WTC11 (cell line): ENCODE measurements around the gene OMA1. TPM values are rescaled to one million over a fixed set of nuclear protein-coding genes. Genes with fewer than 3 reads are reported as not detected.

Experiments used
- ELF4 ChIP-seq: sonication (generic); formaldehyde crosslinking; IDR thresholded peaks from 2 replicates; pipeline ENCODE4 v1.8.1; 2022; ENCODE audit warnings: low read depth, mild to moderate bottlenecking, moderate library complexity, missing genetic modification reagents
- FOXK1 ChIP-seq: sonication (generic); formaldehyde crosslinking; IDR thresholded peaks from 2 replicates; pipeline ENCODE4 v1.8.0; 2022; ENCODE audit warnings: mild to moderate bottlenecking, moderate library complexity, missing genetic modification reagents
- GRHL2 ChIP-seq: fragments of 250-450 bp; sonication (Bioruptor Pico); IDR thresholded peaks from 2 replicates; pipeline ENCODE4 v1.8.0; 2022; ENCODE audit warnings: mild to moderate bottlenecking, moderate library complexity; ENCODE audit not compliant: insufficient replicate concordance, severe bottlenecking
- HMGA2 ChIP-seq: fragments of 250-450 bp; sonication (Bioruptor Pico); IDR thresholded peaks from 2 replicates; pipeline ENCODE4 v1.4.0; 2021; ENCODE audit warnings: mild to moderate bottlenecking, moderate library complexity
- IRF2 ChIP-seq: sonication (generic); formaldehyde crosslinking; IDR thresholded peaks from 2 replicates; pipeline ENCODE4 v1.8.0; 2022; ENCODE audit warnings: low read depth, missing genetic modification reagents, borderline replicate concordance
- KAT7 ChIP-seq: sonication (generic); formaldehyde crosslinking; IDR thresholded peaks from 2 replicates; pipeline ENCODE4 v1.8.1; 2023; ENCODE audit warnings: missing genetic modification reagents, mild to moderate bottlenecking, borderline replicate concordance
- MXD4 ChIP-seq: fragments of 250-450 bp; sonication (Bioruptor Pico); IDR thresholded peaks from 2 replicates; pipeline ENCODE4 v1.8.0; 2021; ENCODE audit warnings: mild to moderate bottlenecking, moderate library complexity, borderline replicate concordance
- NR3C1 ChIP-seq: sonication (generic); formaldehyde crosslinking; conservative IDR thresholded peaks from 2 replicates; pipeline ENCODE4 v1.8.1; 2023; ENCODE audit warnings: low read depth, mild to moderate bottlenecking, missing genetic modification reagents
- OVOL2 ChIP-seq: fragments of 250-450 bp; sonication (Bioruptor Pico); IDR thresholded peaks from 2 replicates; pipeline ENCODE4 v1.9.0; 2021; ENCODE audit warnings: mild to moderate bottlenecking, borderline replicate concordance
- RELA ChIP-seq: sonication (generic); formaldehyde crosslinking; IDR thresholded peaks from 2 replicates; pipeline ENCODE4 v1.8.1; 2022; ENCODE audit warnings: missing genetic modification reagents, mild to moderate bottlenecking, borderline replicate concordance
- SMAD3 ChIP-seq: sonication (generic); formaldehyde crosslinking; IDR thresholded peaks from 2 replicates; pipeline ENCODE4 v1.8.0; 2022; ENCODE audit warnings: missing genetic modification reagents, mild to moderate bottlenecking, borderline replicate concordance
- TEAD4 ChIP-seq: sonication (generic); formaldehyde crosslinking; IDR thresholded peaks from 2 replicates; pipeline ENCODE4 v1.8.0; 2022; ENCODE audit warnings: mild to moderate bottlenecking, missing genetic modification reagents
- ZNF317 ChIP-seq: sonication (generic); formaldehyde crosslinking; IDR thresholded peaks from 2 replicates; pipeline ENCODE4 v1.8.1; 2023; ENCODE audit warnings: low read depth, mild to moderate bottlenecking, moderate library complexity, missing genetic modification reagents, borderline replicate concordance
- total RNA-seq: library from RNA; stranded (reverse); gene quantifications from 3 replicates; pipeline ENCODE4 v1.2.3, GENCODE V29; 2021
- TF ChIP-seq, protein P1 (sequence below): sonication (generic); formaldehyde crosslinking; IDR thresholded peaks from 2 replicates; pipeline ENCODE4 v1.8.0; 2022; ENCODE audit warnings: missing genetic modification reagents
- TF ChIP-seq, protein P2 (sequence below): sonication (generic); formaldehyde crosslinking; IDR thresholded peaks from 2 replicates; pipeline ENCODE4 v1.8.0; 2023; ENCODE audit warnings: missing genetic modification reagents, mild to moderate bottlenecking, borderline replicate concordance
- TF ChIP-seq, protein P3 (sequence below): sonication (generic); formaldehyde crosslinking; IDR thresholded peaks from 2 replicates; pipeline ENCODE4 v1.8.1; 2023; ENCODE audit warnings: mild to moderate bottlenecking, missing genetic modification reagents, borderline replicate concordance
- TF ChIP-seq, protein P4 (sequence below): sonication (generic); formaldehyde crosslinking; IDR thresholded peaks from 2 replicates; pipeline ENCODE4 v1.8.1; 2023; ENCODE audit warnings: mild to moderate bottlenecking, missing genetic modification reagents
- TF ChIP-seq, protein P5 (sequence below): fragments of 250-450 bp; sonication (Bioruptor Pico); conservative IDR thresholded peaks from 2 replicates; pipeline ENCODE4 v1.9.0; 2021; ENCODE audit warnings: mild to moderate bottlenecking
- TF ChIP-seq, protein P6 (sequence below): sonication (generic); formaldehyde crosslinking; IDR thresholded peaks from 2 replicates; pipeline ENCODE4 v1.8.1; 2023; ENCODE audit warnings: mild to moderate bottlenecking, moderate library complexity, missing genetic modification reagents

OMA1 gene
- total RNA-seq, 1 experiment from 2014 or later, result 10.5 TPM

DNA sequence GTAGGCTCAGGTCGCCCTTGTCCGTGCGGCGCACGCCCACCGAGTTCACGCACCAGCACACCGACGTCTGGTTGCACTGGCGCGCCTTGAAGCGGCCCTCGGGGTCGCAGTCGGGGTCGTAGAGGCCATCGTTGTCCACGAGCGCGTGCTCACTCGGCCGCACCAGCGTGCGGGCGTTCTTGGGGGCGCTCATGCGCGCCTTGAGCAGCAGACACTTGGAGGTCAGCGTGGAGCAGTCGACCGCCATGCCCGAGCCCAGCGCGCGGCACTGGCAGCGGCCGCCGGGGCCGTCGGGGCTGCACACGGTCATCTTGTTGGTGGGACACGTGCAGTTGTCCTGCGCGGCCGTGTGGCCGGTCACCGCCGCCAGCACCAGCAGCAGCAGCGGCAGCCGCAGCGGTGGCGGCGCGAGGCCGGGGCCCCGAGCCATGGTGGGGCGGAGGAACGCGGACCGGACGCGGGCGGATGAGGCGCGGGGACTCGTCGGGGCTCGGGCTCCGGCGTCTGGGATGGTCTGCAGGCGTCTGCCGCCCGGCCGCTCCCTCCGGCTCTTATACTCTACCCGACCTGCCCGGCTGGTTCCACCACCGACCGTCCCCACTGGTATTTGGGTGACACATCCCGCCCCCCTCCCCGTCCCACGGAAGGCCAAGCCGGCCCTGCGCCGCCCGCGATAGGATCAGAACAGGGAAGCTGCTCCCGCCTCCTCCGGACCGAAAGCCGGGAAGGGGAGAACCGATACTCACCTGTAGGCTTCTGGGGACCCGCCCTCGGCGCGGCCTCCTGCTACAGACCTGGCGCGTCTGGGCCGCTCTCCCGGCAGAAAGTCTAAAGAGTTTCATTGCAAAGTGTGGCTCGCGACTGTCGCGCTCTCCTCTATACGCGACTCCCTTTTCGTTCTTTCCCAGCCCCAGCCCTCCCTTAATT is 30.5 kb upstream of the OMA1 start, which contains the start of gene TACSTD2 (continued):
- TF ChIP-seq ZNF317 (CRISPR knock-in tag) (peak; percentile 76), TEAD4 (CRISPR knock-in tag) (peak; percentile 89), IRF2 (peak; percentile 87; the same call in 1 of the 2 replicates), SMAD3 (CRISPR knock-in tag) (peak; percentile 97), FOXK1 (CRISPR knock-in tag) (peak; percentile 94), ELF4 (peak; percentile 96; the same call in 1 of the 2 replicates), MXD4 (CRISPR knock-in tag) (no peak), KAT7 (CRISPR knock-in tag) (0 out of 2 replicates have a peak, but pooled peaks have one; percentile 91), RELA (CRISPR knock-in tag) (peak; percentile 98), OVOL2 (CRISPR knock-in tag) (no peak), GRHL2 (no peak), NR3C1 (0 out of 2 replicates have a peak, but pooled peaks have one; percentile 41), HMGA2 (CRISPR knock-in tag) (no peak)
- TF ChIP-seq, protein P1, sequence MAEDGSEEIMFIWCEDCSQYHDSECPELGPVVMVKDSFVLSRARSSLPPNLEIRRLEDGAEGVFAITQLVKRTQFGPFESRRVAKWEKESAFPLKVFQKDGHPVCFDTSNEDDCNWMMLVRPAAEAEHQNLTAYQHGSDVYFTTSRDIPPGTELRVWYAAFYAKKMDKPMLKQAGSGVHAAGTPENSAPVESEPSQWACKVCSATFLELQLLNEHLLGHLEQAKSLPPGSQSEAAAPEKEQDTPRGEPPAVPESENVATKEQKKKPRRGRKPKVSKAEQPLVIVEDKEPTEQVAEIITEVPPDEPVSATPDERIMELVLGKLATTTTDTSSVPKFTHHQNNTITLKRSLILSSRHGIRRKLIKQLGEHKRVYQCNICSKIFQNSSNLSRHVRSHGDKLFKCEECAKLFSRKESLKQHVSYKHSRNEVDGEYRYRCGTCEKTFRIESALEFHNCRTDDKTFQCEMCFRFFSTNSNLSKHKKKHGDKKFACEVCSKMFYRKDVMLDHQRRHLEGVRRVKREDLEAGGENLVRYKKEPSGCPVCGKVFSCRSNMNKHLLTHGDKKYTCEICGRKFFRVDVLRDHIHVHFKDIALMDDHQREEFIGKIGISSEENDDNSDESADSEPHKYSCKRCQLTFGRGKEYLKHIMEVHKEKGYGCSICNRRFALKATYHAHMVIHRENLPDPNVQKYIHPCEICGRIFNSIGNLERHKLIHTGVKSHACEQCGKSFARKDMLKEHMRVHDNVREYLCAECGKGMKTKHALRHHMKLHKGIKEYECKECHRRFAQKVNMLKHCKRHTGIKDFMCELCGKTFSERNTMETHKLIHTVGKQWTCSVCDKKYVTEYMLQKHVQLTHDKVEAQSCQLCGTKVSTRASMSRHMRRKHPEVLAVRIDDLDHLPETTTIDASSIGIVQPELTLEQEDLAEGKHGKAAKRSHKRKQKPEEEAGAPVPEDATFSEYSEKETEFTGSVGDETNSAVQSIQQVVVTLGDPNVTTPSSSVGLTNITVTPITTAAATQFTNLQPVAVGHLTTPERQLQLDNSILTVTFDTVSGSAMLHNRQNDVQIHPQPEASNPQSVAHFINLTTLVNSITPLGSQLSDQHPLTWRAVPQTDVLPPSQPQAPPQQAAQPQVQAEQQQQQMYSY, result no peak
- TF ChIP-seq, protein P2, sequence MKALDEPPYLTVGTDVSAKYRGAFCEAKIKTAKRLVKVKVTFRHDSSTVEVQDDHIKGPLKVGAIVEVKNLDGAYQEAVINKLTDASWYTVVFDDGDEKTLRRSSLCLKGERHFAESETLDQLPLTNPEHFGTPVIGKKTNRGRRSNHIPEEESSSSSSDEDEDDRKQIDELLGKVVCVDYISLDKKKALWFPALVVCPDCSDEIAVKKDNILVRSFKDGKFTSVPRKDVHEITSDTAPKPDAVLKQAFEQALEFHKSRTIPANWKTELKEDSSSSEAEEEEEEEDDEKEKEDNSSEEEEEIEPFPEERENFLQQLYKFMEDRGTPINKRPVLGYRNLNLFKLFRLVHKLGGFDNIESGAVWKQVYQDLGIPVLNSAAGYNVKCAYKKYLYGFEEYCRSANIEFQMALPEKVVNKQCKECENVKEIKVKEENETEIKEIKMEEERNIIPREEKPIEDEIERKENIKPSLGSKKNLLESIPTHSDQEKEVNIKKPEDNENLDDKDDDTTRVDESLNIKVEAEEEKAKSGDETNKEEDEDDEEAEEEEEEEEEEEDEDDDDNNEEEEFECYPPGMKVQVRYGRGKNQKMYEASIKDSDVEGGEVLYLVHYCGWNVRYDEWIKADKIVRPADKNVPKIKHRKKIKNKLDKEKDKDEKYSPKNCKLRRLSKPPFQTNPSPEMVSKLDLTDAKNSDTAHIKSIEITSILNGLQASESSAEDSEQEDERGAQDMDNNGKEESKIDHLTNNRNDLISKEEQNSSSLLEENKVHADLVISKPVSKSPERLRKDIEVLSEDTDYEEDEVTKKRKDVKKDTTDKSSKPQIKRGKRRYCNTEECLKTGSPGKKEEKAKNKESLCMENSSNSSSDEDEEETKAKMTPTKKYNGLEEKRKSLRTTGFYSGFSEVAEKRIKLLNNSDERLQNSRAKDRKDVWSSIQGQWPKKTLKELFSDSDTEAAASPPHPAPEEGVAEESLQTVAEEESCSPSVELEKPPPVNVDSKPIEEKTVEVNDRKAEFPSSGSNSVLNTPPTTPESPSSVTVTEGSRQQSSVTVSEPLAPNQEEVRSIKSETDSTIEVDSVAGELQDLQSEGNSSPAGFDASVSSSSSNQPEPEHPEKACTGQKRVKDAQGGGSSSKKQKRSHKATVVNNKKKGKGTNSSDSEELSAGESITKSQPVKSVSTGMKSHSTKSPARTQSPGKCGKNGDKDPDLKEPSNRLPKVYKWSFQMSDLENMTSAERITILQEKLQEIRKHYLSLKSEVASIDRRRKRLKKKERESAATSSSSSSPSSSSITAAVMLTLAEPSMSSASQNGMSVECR, result peak; percentile 98
- TF ChIP-seq, protein P3, sequence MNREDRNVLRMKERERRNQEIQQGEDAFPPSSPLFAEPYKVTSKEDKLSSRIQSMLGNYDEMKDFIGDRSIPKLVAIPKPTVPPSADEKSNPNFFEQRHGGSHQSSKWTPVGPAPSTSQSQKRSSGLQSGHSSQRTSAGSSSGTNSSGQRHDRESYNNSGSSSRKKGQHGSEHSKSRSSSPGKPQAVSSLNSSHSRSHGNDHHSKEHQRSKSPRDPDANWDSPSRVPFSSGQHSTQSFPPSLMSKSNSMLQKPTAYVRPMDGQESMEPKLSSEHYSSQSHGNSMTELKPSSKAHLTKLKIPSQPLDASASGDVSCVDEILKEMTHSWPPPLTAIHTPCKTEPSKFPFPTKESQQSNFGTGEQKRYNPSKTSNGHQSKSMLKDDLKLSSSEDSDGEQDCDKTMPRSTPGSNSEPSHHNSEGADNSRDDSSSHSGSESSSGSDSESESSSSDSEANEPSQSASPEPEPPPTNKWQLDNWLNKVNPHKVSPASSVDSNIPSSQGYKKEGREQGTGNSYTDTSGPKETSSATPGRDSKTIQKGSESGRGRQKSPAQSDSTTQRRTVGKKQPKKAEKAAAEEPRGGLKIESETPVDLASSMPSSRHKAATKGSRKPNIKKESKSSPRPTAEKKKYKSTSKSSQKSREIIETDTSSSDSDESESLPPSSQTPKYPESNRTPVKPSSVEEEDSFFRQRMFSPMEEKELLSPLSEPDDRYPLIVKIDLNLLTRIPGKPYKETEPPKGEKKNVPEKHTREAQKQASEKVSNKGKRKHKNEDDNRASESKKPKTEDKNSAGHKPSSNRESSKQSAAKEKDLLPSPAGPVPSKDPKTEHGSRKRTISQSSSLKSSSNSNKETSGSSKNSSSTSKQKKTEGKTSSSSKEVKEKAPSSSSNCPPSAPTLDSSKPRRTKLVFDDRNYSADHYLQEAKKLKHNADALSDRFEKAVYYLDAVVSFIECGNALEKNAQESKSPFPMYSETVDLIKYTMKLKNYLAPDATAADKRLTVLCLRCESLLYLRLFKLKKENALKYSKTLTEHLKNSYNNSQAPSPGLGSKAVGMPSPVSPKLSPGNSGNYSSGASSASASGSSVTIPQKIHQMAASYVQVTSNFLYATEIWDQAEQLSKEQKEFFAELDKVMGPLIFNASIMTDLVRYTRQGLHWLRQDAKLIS (CRISPR knock-in tag), result peak; percentile 90; the same call in 1 of the 2 replicates
- TF ChIP-seq, protein P4, sequence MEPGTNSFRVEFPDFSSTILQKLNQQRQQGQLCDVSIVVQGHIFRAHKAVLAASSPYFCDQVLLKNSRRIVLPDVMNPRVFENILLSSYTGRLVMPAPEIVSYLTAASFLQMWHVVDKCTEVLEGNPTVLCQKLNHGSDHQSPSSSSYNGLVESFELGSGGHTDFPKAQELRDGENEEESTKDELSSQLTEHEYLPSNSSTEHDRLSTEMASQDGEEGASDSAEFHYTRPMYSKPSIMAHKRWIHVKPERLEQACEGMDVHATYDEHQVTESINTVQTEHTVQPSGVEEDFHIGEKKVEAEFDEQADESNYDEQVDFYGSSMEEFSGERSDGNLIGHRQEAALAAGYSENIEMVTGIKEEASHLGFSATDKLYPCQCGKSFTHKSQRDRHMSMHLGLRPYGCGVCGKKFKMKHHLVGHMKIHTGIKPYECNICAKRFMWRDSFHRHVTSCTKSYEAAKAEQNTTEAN (CRISPR knock-in tag), result peak; percentile 98
- TF ChIP-seq, protein P5, sequence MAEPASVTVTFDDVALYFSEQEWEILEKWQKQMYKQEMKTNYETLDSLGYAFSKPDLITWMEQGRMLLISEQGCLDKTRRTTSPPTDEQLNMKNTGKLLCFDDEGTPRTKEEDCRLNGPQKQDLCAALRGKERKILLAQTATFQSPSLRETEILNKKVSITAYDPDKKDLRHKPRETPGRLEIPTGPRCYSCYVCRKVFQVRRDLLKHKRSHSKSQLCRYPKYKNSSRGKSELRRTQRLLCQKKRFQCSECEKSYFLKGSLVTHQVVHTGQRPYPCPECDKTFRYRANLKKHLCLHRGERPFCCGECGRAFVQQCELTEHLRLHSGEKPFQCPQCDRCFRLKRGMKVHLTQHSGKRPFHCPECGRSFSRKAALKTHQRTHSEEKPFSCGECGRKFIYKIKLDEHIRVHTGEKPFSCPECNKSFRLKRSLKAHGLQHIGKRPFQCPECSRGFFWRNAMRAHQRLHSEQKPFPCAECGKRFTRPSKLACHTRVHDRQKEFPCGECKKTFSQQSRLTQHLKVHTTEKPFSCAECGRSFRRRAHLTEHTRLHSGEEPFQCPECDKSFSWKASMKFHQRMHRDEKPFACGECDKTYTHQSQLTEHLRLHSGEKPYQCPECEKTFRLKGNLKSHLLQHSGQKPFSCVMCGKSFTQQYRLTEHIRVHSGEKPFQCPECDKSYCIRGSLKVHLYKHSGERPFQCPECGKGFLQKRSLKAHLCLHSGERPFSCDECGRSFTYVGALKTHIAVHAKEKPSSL (CRISPR knock-in tag), result no peak
- TF ChIP-seq, protein P6, sequence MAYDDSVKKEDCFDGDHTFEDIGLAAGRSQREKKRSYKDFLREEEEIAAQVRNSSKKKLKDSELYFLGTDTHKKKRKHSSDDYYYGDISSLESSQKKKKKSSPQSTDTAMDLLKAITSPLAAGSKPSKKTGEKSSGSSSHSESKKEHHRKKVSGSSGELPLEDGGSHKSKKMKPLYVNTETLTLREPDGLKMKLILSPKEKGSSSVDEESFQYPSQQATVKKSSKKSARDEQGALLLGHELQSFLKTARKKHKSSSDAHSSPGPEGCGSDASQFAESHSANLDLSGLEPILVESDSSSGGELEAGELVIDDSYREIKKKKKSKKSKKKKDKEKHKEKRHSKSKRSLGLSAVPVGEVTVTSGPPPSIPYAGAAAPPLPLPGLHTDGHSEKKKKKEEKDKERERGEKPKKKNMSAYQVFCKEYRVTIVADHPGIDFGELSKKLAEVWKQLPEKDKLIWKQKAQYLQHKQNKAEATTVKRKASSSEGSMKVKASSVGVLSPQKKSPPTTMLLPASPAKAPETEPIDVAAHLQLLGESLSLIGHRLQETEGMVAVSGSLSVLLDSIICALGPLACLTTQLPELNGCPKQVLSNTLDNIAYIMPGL (CRISPR knock-in tag), result peak; percentile 94
